Measurements from ENCODE around the gene TMEM91. TPM values are rescaled to one million over a fixed set of nuclear protein-coding genes. Genes with fewer than 3 reads are reported as not detected.

TMEM91 gene
- total and polyA plus RNA-seq, 2 donors (not counting 1 experiment from before 2014, with no cell fraction given): 3.7 to 9.7 TPM

DNA sequence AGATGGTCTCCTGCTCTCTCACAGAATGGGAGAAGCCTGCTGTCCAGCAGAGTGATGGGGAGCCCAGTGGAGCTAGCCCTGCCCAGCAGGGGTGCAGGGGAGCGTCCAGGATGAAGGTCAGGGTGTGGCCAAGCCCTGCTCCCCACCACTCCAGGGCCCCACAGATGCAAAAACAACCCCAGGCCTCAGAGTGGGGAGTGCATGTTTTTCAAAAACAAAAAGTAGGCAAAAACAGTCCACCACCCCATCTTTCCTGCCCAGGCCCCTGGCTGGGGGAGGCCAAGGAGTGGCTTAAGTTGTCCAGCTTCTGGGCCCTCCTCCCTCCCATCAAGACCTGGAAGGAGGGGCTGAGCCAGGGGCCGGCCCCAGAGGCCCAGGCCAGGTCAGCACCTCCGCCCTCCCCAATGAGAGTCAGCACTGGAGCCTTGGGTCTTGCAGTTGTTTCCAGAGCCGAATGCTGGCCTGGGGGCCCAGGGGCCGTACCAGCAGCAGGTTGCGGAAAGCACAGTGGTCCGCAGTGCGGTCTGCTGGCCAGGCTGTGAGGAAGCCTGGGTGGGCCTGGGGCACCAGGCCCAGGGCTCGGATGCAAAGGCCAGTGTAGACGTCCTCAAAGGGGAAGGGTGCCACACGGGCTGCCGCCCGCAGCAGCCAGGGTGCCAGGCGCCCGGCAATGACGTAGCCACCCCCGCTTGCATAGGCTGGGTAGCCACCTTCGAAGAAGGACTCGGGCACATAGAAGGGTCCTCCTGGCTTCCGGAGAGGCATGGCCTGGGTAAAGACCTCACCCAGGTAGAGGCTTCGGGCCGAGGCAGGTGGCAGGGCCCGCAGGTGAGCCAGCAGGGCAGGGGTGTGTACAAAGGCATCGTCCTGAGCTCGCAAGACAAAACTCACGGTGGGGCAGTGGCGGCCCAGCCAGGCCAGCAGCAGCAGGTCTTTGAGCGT is 49.1 kb downstream of the TMEM91 start:
- no peak overlapping the region for H3K9ac ChIP-seq (ENCODE audit: insufficient read depth, low read length)
- no peak overlapping the region for H3K4me2 ChIP-seq (ENCODE audit: extremely low read depth, insufficient read depth, low read length)
- H3K79me2 ChIP-seq (ENCODE audit: control insufficient read depth, insufficient read depth, low read length): no peaks in the 10 kb centered on the region
- H3K4me3 ChIP-seq (replicated peaks in 1 of 4; ENCODE audit: control extremely low read depth in 1 of 4, insufficient read depth in 1 of 4, low read depth in 3 of 4, low read length in 4 of 4): no peak overlapping the region
- peaks cover 13% of the 10 kb centered on the region for H3K36me3 ChIP-seq (ENCODE audit: control insufficient read depth, insufficient read depth, low read length)
- H4K20me1 ChIP-seq (ENCODE audit: control insufficient read depth, extremely low read depth, insufficient read depth, low read length): no peaks in the 10 kb centered on the region
- no peak for DNase-seq (ENCODE audit: low read depth in 2 of 2)
- H3K27me3 ChIP-seq (ENCODE audit: control insufficient read depth, insufficient read depth, low read length): no peaks in the 10 kb centered on the region
- H2AFZ ChIP-seq (ENCODE audit: low read length): no peak overlapping the region
- no peak for TF ChIP-seq EZH2 (IDR thresholded peaks at IDR 0.05; ENCODE audit: low read length, missing control alignments)
- TF ChIP-seq, protein P1, sequence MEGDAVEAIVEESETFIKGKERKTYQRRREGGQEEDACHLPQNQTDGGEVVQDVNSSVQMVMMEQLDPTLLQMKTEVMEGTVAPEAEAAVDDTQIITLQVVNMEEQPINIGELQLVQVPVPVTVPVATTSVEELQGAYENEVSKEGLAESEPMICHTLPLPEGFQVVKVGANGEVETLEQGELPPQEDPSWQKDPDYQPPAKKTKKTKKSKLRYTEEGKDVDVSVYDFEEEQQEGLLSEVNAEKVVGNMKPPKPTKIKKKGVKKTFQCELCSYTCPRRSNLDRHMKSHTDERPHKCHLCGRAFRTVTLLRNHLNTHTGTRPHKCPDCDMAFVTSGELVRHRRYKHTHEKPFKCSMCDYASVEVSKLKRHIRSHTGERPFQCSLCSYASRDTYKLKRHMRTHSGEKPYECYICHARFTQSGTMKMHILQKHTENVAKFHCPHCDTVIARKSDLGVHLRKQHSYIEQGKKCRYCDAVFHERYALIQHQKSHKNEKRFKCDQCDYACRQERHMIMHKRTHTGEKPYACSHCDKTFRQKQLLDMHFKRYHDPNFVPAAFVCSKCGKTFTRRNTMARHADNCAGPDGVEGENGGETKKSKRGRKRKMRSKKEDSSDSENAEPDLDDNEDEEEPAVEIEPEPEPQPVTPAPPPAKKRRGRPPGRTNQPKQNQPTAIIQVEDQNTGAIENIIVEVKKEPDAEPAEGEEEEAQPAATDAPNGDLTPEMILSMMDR (conservative IDR thresholded peaks at IDR 0.05 in 1 of 2, IDR thresholded peaks at IDR 0.05 in 1 of 2; ENCODE audit: low read depth in 1 of 2, low read length in 2 of 2): no peak
- H3K9me3 ChIP-seq (ENCODE audit: control insufficient read depth, insufficient read depth, low read depth, low read length): no peaks in the 10 kb centered on the region
- peaks cover 9% of the 10 kb centered on the region for H3K4me1 ChIP-seq (ENCODE audit: control insufficient read depth, extremely low read depth, insufficient read depth, low read length)
- no peak overlapping the region for H3K27ac ChIP-seq (ENCODE audit: insufficient read depth, low read length)

DNA sequence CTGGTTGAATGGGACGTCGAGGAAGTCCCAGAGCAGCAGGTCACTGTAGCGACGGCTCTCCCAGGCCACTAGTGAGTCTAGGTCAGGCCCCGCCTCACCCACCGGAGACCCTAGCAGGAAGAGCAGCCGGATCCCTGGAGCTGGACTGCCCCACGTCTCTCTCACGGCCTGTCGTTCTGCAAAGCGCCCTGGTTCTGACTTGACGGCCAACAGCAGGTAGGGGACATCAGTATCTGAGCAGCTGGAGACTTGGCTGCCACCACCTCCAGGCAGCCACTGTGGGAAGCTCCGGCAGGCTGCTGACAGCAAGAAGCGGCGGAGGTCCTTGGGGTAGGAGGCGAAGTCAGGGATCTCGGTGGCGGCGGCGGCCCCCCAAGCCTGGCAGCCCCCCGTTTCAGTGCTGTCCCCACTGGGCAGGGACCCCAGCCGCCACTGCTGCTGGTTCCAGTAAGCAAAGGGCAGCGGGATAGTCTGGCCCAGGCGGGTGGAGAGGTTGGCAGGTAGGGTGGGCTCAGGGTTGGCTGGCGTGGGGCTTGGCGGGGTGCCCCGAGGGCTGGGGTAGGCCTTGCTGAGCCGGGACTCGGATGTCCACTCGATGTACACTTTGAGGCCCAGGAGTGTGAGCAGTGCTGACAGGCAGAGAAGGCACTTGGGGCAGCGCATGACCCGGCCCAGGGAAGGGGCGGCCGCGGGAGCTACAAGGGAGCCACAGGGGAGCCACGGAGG is 49.9 kb downstream of the TMEM91 start:
- H3K36me3 ChIP-seq (ENCODE audit: control insufficient read depth, insufficient read depth, low read length): peaks cover 13% of the 10 kb centered on the region
- H3K27ac ChIP-seq (ENCODE audit: insufficient read depth, low read length): no peak overlapping the region
- no peak for DNase-seq (ENCODE audit: low read depth in 2 of 2)
- TF ChIP-seq, protein P1 (conservative IDR thresholded peaks at IDR 0.05 in 1 of 2, IDR thresholded peaks at IDR 0.05 in 1 of 2; ENCODE audit: low read depth in 1 of 2, low read length in 2 of 2): no peak
- peaks cover 9% of the 10 kb centered on the region for H3K4me1 ChIP-seq (ENCODE audit: control insufficient read depth, extremely low read depth, insufficient read depth, low read length)
- no peaks in the 10 kb centered on the region for H3K79me2 ChIP-seq (ENCODE audit: control insufficient read depth, insufficient read depth, low read length)
- no peak overlapping the region for H3K4me2 ChIP-seq (ENCODE audit: extremely low read depth, insufficient read depth, low read length)
- no peaks in the 10 kb centered on the region for H4K20me1 ChIP-seq (ENCODE audit: control insufficient read depth, extremely low read depth, insufficient read depth, low read length)
- H3K9ac ChIP-seq (ENCODE audit: insufficient read depth, low read length): peak overlapping the region; percentile 21
- no peaks in the 10 kb centered on the region for H3K9me3 ChIP-seq (ENCODE audit: control insufficient read depth, insufficient read depth, low read depth, low read length)
- H3K27me3 ChIP-seq (ENCODE audit: control insufficient read depth, insufficient read depth, low read length): no peaks in the 10 kb centered on the region
- peak overlapping the region in 2 of 4 experiments; percentile 60 to 67 for H3K4me3 ChIP-seq (replicated peaks in 1 of 4; ENCODE audit: control extremely low read depth in 1 of 4, insufficient read depth in 1 of 4, low read depth in 3 of 4, low read length in 4 of 4)
- no peak overlapping the region for H2AFZ ChIP-seq (ENCODE audit: low read length)

DNA sequence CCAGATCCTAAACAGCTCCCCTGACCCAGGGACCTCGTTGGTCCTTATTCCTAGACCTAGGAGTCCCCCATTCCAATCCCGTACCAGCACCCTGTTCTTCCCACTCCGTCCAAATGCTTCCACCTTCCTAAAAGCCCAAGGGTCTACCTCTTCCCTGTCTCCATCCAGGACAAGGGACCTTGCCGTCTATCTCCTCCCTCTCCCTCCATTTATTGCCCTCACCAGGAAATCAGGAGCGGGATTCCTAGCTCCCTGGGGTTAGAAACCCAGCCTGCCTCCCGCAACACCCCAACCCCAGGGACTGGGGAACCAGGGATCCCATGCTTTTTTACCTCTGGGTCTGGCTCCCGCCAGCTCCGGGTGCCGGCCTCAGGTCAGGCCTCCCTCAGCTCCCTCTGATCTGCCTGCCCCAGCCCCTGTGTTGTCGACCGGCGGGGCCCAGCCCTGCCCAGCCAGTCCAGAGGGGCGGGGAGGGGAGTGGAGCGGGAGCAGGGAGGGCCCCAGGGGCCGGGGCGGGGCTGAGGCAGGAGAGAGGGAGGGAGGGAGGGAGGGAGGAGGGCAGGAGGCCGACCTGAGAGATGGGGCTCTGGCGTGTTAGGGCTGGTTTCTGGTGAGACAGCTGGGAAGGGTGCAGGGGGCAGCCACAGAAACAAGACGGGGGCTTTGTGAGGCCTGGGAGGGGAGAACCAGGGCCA is 50.8 kb downstream of the TMEM91 start, which contains the start of gene B3GNT8:
Gene B3GNT8, minus strand, starts transcription at position 423 of the 695 bp plus-strand sequence. CDS start 596 bp downstream, outside the sequence.
- H2AFZ ChIP-seq (ENCODE audit: low read length): peak within 1 kb of the TSS; percentile 34

More for the DNA sequence above, 50.8 kb downstream of the TMEM91 start, which contains the start of gene B3GNT8:
- no peaks in the 10 kb centered on the region for H4K20me1 ChIP-seq (ENCODE audit: control insufficient read depth, extremely low read depth, insufficient read depth, low read length)
- H3K36me3 ChIP-seq (ENCODE audit: control insufficient read depth, insufficient read depth, low read length): peaks cover 14% of the 10 kb centered on the region
- peak within 1 kb of the TSS; percentile 29 to 67 (median 46) for H3K4me3 ChIP-seq (replicated peaks in 1 of 4; ENCODE audit: control extremely low read depth in 1 of 4, insufficient read depth in 1 of 4, low read depth in 3 of 4, low read length in 4 of 4)
- TF ChIP-seq, protein P1 (conservative IDR thresholded peaks at IDR 0.05 in 1 of 2, IDR thresholded peaks at IDR 0.05 in 1 of 2; ENCODE audit: low read depth in 1 of 2, low read length in 2 of 2): no peak
- no peak for TF ChIP-seq EZH2 (IDR thresholded peaks at IDR 0.05; ENCODE audit: low read length, missing control alignments)
- H3K9ac ChIP-seq (ENCODE audit: insufficient read depth, low read length): peak within 1 kb of the TSS; percentile 21
- no peaks in the 10 kb centered on the region for H3K79me2 ChIP-seq (ENCODE audit: control insufficient read depth, insufficient read depth, low read length)
- H3K27ac ChIP-seq (ENCODE audit: insufficient read depth, low read length): peak within 1 kb of the TSS; percentile 44
- no peaks in the 10 kb centered on the region for H3K9me3 ChIP-seq (ENCODE audit: control insufficient read depth, insufficient read depth, low read depth, low read length)
- H3K4me1 ChIP-seq (ENCODE audit: control insufficient read depth, extremely low read depth, insufficient read depth, low read length): peaks cover 9% of the 10 kb centered on the region
- DNase-seq (ENCODE audit: low read depth in 2 of 2): peak; percentile 59 to 68
- peak within 1 kb of the TSS; percentile 69 for H3K4me2 ChIP-seq (ENCODE audit: extremely low read depth, insufficient read depth, low read length)
- no peaks in the 10 kb centered on the region for H3K27me3 ChIP-seq (ENCODE audit: control insufficient read depth, insufficient read depth, low read length)

Measured in fibroblast of lung (primary cell).